Hematopoietic multipotent progenitor cell treated with erythropoietin and hydrocortisone succinate and interleukin-3 and kit ligand, for 15 days (in vitro differentiated cells): ENCODE results near the gene CAPN13.

ENCODE experiments used
- DNase-seq: peaks from one replicate; pipeline ENCODE4 v3.0.0-alpha.2; 2015; ENCODE audit warnings: low spot score

The CAPN13 gene

GRCh38 chr2:30807249-30807648, at the start of gene CAPN13:
Gene CAPN13 (minus strand): TSS chr2:30807446. CDS start chr2:30787325, 20,121 bp downstream.
- DNase-seq: no peak

- DNase-seq: no peak
Measured at GRCh38 chr2:30847841-30848240, 40.6 kb upstream of the CAPN13 start.

DNA sequence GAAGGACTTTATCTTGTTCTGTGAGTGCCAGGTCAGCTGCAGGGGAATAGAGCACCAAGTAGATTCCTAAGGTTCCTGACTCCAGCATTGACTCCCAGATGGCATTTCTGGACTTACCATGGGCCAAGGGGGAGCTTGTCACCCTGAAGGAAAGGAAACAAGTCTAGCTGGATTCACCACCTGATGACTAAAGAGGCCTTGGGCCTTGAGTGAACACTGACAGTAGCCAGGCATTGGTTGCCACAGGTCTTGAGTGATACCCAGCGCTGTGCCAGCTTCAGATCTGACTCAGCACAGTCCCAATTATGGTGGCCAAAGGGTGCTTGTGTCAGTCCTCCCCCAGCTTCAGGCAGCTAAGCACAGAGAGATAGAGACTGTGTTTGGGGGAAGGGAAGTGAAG, 40.1 kb upstream of the CAPN13 start:
- no peak for DNase-seq

GRCh38 chr2:30828586-30828985, 21.3 kb upstream of the CAPN13 start:
- DNase-seq: no peak

GRCh38 chr2:30826916-30827315, 19.7 kb upstream of the CAPN13 start:
- DNase-seq: no peak

GRCh38 chr2:30826481-30826880, 19.2 kb upstream of the CAPN13 start:
- DNase-seq: no peak

DNA sequence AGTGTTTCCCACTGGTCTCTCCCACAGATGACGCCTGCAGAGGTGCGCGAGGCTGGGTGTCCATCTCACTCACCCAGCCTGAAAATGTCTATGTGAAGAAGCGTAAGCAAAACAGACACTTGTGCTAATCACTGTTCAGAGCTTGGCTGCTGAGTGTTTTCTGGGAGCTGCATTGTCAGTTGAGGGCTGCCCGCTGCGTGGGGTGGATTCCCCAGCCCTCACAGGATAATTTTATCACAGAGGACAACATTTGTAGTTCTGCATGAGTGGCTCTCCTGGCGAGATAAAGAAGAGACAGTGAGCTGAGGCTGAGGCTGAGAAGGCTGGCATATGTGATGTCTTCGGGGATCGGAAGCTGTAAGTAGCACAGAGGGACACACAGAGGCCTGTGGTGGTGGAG, 16.2 kb upstream of the CAPN13 start:
- DNase-seq: no peak

- DNase-seq: no peak
Measured at GRCh38 chr2:30821960-30822359, 14.7 kb upstream of the CAPN13 start.

GRCh38 chr2:30820381-30821055, 13.3 kb upstream of the CAPN13 start:
- no peak for DNase-seq

DNA sequence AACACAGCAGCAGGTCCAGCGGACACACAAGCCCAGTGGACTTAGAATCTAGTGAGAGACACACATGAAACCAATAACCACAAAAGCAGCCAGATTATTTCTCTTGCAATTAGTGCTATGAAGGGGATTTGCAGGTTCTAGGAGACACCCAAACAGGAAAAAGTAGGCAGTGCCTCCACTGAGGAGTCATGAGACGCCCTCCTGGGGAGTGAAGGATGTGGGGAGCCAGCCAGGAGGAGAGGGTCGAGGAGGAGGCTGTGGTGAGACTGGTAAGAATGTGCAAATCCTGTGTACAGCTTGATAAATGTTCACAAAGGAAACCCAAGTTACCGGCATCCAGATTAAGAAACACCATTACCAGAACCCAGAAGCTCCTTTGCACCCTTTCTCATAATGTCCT, 2.7 kb upstream of the CAPN13 start:
- DNase-seq: no peak

- DNase-seq: no peak
Measured at GRCh38 chr2:30808695-30809094, 1.4 kb upstream of the CAPN13 start.

GRCh38 chr2:30803281-30803680, 4.0 kb downstream of the CAPN13 start:
- no peak for DNase-seq

GRCh38 chr2:30802611-30803010, 4.6 kb downstream of the CAPN13 start:
- no peak for DNase-seq

- no peak for DNase-seq
Measured at GRCh38 chr2:30801821-30802455, 5.3 kb downstream of the CAPN13 start.

DNA sequence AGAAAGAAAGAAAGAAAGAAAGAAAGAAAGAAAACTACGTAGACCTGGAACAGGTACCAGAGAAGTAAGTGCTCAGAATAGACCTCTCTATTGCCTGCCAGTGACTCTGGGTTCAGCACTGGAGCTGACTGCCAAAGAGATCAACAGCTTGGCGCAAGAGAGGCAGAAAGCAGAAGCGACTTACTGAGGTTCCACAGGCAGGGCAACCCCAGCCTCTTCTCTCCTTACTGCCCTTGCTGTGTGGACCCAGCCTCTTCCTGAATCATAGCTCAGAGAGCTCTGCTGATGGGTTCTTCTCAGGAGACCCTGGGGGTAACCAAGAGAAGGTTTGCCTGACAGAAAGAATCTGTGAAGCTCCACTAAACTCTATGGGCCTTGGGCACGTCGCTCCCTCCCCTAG, 7.1 kb downstream of the CAPN13 start:
- no peak for DNase-seq

- DNase-seq: no peak
Measured at GRCh38 chr2:30799366-30799765, 7.9 kb downstream of the CAPN13 start.

GRCh38 chr2:30798536-30798991, 8.7 kb downstream of the CAPN13 start:
- DNase-seq: no peak

DNA sequence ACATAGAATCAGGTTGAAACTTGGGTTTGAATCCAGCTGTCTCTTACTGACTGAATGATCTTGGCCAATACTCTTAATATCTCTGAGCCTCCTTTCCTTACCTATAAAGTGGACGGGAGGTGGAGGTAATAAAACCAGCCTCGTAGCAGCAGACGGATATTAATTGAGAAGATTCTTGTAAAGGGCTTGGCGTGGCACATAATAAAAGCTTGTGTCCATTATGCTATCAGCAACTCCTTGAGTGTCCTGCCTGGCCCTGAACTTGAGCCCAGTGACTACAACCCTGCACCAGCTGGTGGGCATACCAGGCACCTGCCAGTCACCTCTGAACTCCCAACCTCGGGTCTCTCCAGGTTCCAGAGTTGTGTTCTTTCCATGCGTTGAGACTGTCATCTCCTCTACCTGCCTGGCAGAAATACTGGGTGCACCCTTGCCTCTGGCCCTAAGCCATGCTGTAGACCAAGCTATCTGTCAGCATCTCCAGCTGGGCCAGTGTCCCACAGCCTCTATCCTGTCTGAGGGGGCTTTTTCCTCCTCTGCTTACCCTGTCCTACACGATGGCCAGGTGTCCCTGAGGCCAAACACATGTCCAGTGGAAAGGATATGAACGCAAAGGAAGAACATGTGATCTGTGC, 9.7 kb downstream of the CAPN13 start:
- DNase-seq: no peak

GRCh38 chr2:30796699-30797098, 10.5 kb downstream of the CAPN13 start:
- no peak for DNase-seq

- no peak for DNase-seq
Measured at GRCh38 chr2:30792521-30792920, 14.7 kb downstream of the CAPN13 start.

- no peak for DNase-seq
Measured at GRCh38 chr2:30790879-30791278, 16.4 kb downstream of the CAPN13 start.

DNA sequence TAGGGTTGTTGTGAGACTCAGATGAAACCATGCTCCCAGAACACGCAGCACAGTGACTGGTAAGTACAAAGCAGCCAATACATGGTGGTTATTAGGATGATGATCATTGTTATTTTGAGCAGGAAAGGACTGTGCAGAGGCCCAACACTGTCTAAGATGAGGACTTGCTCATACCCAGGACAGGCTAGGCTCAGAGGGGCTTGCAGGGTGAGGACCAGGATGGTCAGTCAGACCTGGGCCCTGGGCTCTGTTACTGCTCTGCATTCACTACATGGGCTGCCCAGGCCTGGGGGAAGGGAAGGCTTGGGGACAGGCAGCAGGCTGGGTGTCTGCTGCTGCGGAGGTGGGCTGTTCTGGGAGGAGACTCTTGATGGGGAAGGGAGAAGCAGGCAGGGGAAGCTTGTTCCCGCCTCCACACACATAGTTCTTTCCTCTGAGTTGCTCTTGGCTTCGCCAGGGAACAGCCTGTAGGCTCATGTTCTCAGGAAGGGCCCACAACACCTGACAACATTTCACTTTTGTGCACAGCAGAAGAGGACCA, 17.5 kb downstream of the CAPN13 start:
- DNase-seq: no peak
